Astrocyte of the spinal cord (primary cell): ENCODE results near the gene PLXDC1.

Experiments
- DNase-seq: peaks from one replicate; pipeline ENCODE4 v3.0.0; 2011; ENCODE audit warnings: low read depth, low spot score
- H3K4me3 ChIP-seq: 2 replicates; pipeline ENCODE4 v1.5.1; 2011; ENCODE audit warnings: low read depth, mild to moderate bottlenecking, low read length, moderate library complexity
- CTCF ChIP-seq: IDR thresholded peaks from 2 replicates; pipeline ENCODE4 v1.5.1; 2012; ENCODE audit warnings: low read depth, mild to moderate bottlenecking, low read length, inconsistent platforms
- in situ Hi-C: cut with HindIII; loops from 2 replicates; pipeline ENCODE4 v1.10.0; 2017; ENCODE audit warnings: low sequenced_read_pairs

Gene PLXDC1

GRCh38 chr17:39192901-39193300 is 41.5 kb upstream of the PLXDC1 start:
- no peak for TF ChIP-seq CTCF
- DNase-seq = no peak
- in situ Hi-C loops = no loop called here
- H3K4me3 ChIP-seq = no peak overlapping the region

- in situ Hi-C loops = no loop called here
Measured at GRCh38 chr17:39191750-39192510, 40.5 kb upstream of the PLXDC1 start.

GRCh38 chr17:39187152-39187830 is 35.9 kb upstream of the PLXDC1 start:
- TF ChIP-seq CTCF = no peak

More at GRCh38 chr17:39191750-39192510, 40.5 kb upstream of the PLXDC1 start:
- DNase-seq = no peak
- no peak overlapping the region for H3K4me3 ChIP-seq
- TF ChIP-seq CTCF = no peak

GRCh38 chr17:39186481-39187002 is 35.1 kb upstream of the PLXDC1 start:
- no peak for TF ChIP-seq CTCF
- no peak for DNase-seq
- in situ Hi-C loops = no loop called here
- no peak overlapping the region for H3K4me3 ChIP-seq

More at GRCh38 chr17:39187152-39187830, 35.9 kb upstream of the PLXDC1 start:
- H3K4me3 ChIP-seq = no peak overlapping the region
- in situ Hi-C loops = no loop called here
- DNase-seq = no peak

GRCh38 chr17:39183720-39184119 is 32.3 kb upstream of the PLXDC1 start:
- no peak overlapping the region for H3K4me3 ChIP-seq
- no peak for TF ChIP-seq CTCF
- DNase-seq = no peak
- in situ Hi-C loops = no loop called here

GRCh38 chr17:39183045-39183444 is 31.6 kb upstream of the PLXDC1 start:
- no peak for DNase-seq
- TF ChIP-seq CTCF = no peak
- no peak overlapping the region for H3K4me3 ChIP-seq
- in situ Hi-C loops = no loop called here
